Stimulated activated CD8-positive, alpha-beta memory T cell treated with anti-CD3 and anti-CD28 coated beads, Interleukin-4, amount 100 ng/mL, for 1 hour (primary cell): Measurements from ENCODE around the gene CFAP61.

Source experiments
- DNase-seq, 2 donors: peaks; one replicate each; pipeline ENCODE4 v3.0.0-alpha.2; 2020; ENCODE audit warnings: low read depth in 2 of 2, low spot score in 1 of 2

The CFAP61 gene

GRCh38 chr20:20273286-20273685 lies 221.0 kb downstream of the CFAP61 start:
- DNase-seq, result no peak

GRCh38 chr20:20274821-20275220 lies 222.5 kb downstream of the CFAP61 start:
- no peak for DNase-seq

GRCh38 chr20:20275636-20276035 lies 223.3 kb downstream of the CFAP61 start:
- DNase-seq, result no peak

- no peak for DNase-seq
Measured at GRCh38 chr20:20276811-20277530, 224.6 kb downstream of the CFAP61 start.

GRCh38 chr20:20277894-20278335 lies 225.6 kb downstream of the CFAP61 start:
- DNase-seq, result no peak

- DNase-seq, result no peak
Measured at GRCh38 chr20:20286061-20286460, 233.7 kb downstream of the CFAP61 start.

GRCh38 chr20:20289331-20289730 lies 237.0 kb downstream of the CFAP61 start:
- no peak for DNase-seq

GRCh38 chr20:20292472-20292871 lies 240.1 kb downstream of the CFAP61 start:
- no peak for DNase-seq

GRCh38 chr20:20293141-20293540 lies 240.8 kb downstream of the CFAP61 start:
- no peak for DNase-seq

- DNase-seq, result no peak
Measured at GRCh38 chr20:20293691-20294385, 241.5 kb downstream of the CFAP61 start.

- DNase-seq, result no peak
Measured at GRCh38 chr20:20295621-20296498, 243.5 kb downstream of the CFAP61 start.

GRCh38 chr20:20297181-20297580 lies 244.8 kb downstream of the CFAP61 start:
- no peak for DNase-seq

- no peak for DNase-seq
Measured at GRCh38 chr20:20297752-20298151, 245.4 kb downstream of the CFAP61 start.

GRCh38 chr20:20299904-20300303 lies 247.6 kb downstream of the CFAP61 start:
- no peak for DNase-seq

- no peak for DNase-seq
Measured at GRCh38 chr20:20303320-20303719, 251.0 kb downstream of the CFAP61 start.

- no peak for DNase-seq
Measured at GRCh38 chr20:20303742-20304141, 251.4 kb downstream of the CFAP61 start.

- DNase-seq, result no peak
Measured at GRCh38 chr20:20304942-20305341, 252.6 kb downstream of the CFAP61 start.

- no peak for DNase-seq
Measured at GRCh38 chr20:20312562-20312961, 260.2 kb downstream of the CFAP61 start.

GRCh38 chr20:20317195-20317594 lies 264.9 kb downstream of the CFAP61 start:
- DNase-seq, result no peak

GRCh38 chr20:20317621-20318364 lies 265.5 kb downstream of the CFAP61 start:
- no peak for DNase-seq
